HG03045 (cell line): ENCODE measurements around the gene PEMT.

Experiments
- ATAC-seq: cut with Tn5 transposase; IDR thresholded peaks from one replicate; pipeline ENCODE4 v1.9.1; 2021; ENCODE audit warnings: mild to moderate bottlenecking, moderate library complexity; ENCODE audit not compliant: unreplicated experiment

Gene PEMT

GRCh38 chr17:17554266-17554665 lies 37.2 kb downstream of the PEMT start:
- no peak for ATAC-seq

- ATAC-seq = no peak
Measured at GRCh38 chr17:17553217-17554195, 38.0 kb downstream of the PEMT start.

- no peak for ATAC-seq
Measured at GRCh38 chr17:17552351-17553216, 38.9 kb downstream of the PEMT start.

- ATAC-seq = no peak
Measured at GRCh38 chr17:17551361-17551760, 40.1 kb downstream of the PEMT start.

- ATAC-seq = no peak
Measured at GRCh38 chr17:17549732-17550366, 41.7 kb downstream of the PEMT start.

- no peak for ATAC-seq
Measured at GRCh38 chr17:17548044-17548443, 43.5 kb downstream of the PEMT start.

GRCh38 chr17:17547210-17547764 lies 44.2 kb downstream of the PEMT start:
- no peak for ATAC-seq

GRCh38 chr17:17546399-17547185 lies 44.9 kb downstream of the PEMT start:
- ATAC-seq = no peak

GRCh38 chr17:17545984-17546383 lies 45.5 kb downstream of the PEMT start:
- ATAC-seq = no peak

- no peak for ATAC-seq
Measured at GRCh38 chr17:17545031-17545820, 46.3 kb downstream of the PEMT start.

GRCh38 chr17:17542906-17543635 lies 48.4 kb downstream of the PEMT start:
- ATAC-seq = no peak

- ATAC-seq = no peak
Measured at GRCh38 chr17:17541640-17542001, 49.9 kb downstream of the PEMT start.

GRCh38 chr17:17540935-17541639 lies 50.4 kb downstream of the PEMT start:
- no peak for ATAC-seq

- ATAC-seq = no peak
Measured at GRCh38 chr17:17540278-17540906, 51.1 kb downstream of the PEMT start.

GRCh38 chr17:17539591-17539990 lies 51.9 kb downstream of the PEMT start:
- no peak for ATAC-seq

GRCh38 chr17:17538417-17539391 lies 52.8 kb downstream of the PEMT start:
- no peak for ATAC-seq
